Effector memory CD4-positive, alpha-beta T cell (primary cell): Measurements from ENCODE around the gene CUZD1.

ENCODE experiments used
- DNase-seq, 3 donors: peaks; one replicate each; pipeline ENCODE4 v3.0.0-alpha.2; 2020
- H3K27ac ChIP-seq: 2 replicates; pipeline ENCODE4 v1.7.0; 2013; ENCODE audit warnings: mild to moderate bottlenecking, low read length, moderate library complexity; ENCODE audit not compliant: insufficient read depth, poor library complexity, severe bottlenecking
- H3K27me3 ChIP-seq: replicated peaks from 2 replicates; pipeline ENCODE4 v1.7.0; 2013; ENCODE audit warnings: mild to moderate bottlenecking, low read length; ENCODE audit not compliant: insufficient read depth, control insufficient read depth, poor library complexity, severe bottlenecking
- H3K36me3 ChIP-seq: 2 replicates; pipeline ENCODE4 v1.7.0; 2013; ENCODE audit warnings: mild to moderate bottlenecking, low read length, moderate library complexity; ENCODE audit not compliant: control insufficient read depth, insufficient read depth
- H3K4me1 ChIP-seq: 2 replicates; pipeline ENCODE4 v1.7.0; 2013; ENCODE audit warnings: low read length, mild to moderate bottlenecking; ENCODE audit not compliant: control insufficient read depth, insufficient read depth, poor library complexity, severe bottlenecking
- H3K4me3 ChIP-seq: 2 replicates; pipeline ENCODE4 v1.7.0; 2013; ENCODE audit warnings: low read length, low read depth, mild to moderate bottlenecking; ENCODE audit not compliant: insufficient read depth, poor library complexity, severe bottlenecking
- H3K9me3 ChIP-seq: 2 replicates; pipeline ENCODE4 v1.7.0; 2013; ENCODE audit warnings: mild to moderate bottlenecking, low read length, moderate library complexity; ENCODE audit not compliant: control insufficient read depth

CUZD1 gene

GRCh38 chr10:122782911-122783310, 62.7 kb downstream of the CUZD1 start:
- DNase-seq = no peak
- no peaks in the 10 kb centered on the region for H3K36me3 ChIP-seq
- H3K27ac ChIP-seq = no peak overlapping the region
- no peak overlapping the region for H3K4me3 ChIP-seq
- H3K4me1 ChIP-seq = no peaks in the 10 kb centered on the region
- no peaks in the 10 kb centered on the region for H3K9me3 ChIP-seq
- no peaks in the 10 kb centered on the region for H3K27me3 ChIP-seq
